Ovary (tissue), 3 donors: ENCODE results near the gene NR5A2.

Experiments used
- EP300 ChIP-seq: sonication (generic); formaldehyde crosslinking; IDR thresholded peaks from one replicate; pipeline ENCODE4 v1.6.1; 2017; ENCODE audit warnings: antibody characterized with exemption
- TF ChIP-seq, protein P1 (sequence below), 3 donors: fragments of 450-650 bp in 2 of 3; fragments of 200-600 bp in 1 of 3; IDR thresholded peaks; one replicate each; pipeline versions ENCODE4 v1.5.1 to v1.8.0; 2016 to 2022; ENCODE audit warnings: antibody characterized with exemption in 3 of 3, mild to moderate bottlenecking in 1 of 3
- donor health status: DM: no; HTN: no; CAD: no.

DNA sequence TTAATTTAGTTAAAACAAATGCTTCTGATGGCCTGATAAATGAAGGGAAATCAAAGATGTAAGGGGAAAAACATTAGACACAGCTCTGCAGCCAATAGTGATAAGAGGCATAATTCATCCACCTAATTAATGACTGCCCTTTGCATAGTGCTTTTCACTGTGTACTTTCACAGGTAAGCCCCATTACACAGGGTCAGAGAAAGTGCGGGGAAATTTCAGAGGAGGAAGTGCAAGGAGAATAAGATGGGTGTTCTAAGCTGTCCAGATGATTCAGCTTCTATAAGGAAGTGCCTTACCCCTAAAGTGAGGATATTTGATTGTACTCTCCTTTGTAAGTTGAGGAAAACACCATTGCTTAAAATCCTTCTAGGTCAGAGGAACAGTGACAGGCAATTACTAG, 88.0 kb downstream of the NR5A2 start:
- no peak for TF ChIP-seq EP300
- TF ChIP-seq, protein P1, sequence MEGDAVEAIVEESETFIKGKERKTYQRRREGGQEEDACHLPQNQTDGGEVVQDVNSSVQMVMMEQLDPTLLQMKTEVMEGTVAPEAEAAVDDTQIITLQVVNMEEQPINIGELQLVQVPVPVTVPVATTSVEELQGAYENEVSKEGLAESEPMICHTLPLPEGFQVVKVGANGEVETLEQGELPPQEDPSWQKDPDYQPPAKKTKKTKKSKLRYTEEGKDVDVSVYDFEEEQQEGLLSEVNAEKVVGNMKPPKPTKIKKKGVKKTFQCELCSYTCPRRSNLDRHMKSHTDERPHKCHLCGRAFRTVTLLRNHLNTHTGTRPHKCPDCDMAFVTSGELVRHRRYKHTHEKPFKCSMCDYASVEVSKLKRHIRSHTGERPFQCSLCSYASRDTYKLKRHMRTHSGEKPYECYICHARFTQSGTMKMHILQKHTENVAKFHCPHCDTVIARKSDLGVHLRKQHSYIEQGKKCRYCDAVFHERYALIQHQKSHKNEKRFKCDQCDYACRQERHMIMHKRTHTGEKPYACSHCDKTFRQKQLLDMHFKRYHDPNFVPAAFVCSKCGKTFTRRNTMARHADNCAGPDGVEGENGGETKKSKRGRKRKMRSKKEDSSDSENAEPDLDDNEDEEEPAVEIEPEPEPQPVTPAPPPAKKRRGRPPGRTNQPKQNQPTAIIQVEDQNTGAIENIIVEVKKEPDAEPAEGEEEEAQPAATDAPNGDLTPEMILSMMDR (IDR thresholded peaks at IDR 0.05), result no peak
